HG02885 (cell line): ENCODE results near the gene AMH.

Experiments used
- ATAC-seq: cut with Tn5 transposase; IDR thresholded peaks from one replicate; pipeline ENCODE4 v1.9.1; 2021; ENCODE audit warnings: mild to moderate bottlenecking; ENCODE audit not compliant: unreplicated experiment, poor library complexity

Gene AMH

DNA sequence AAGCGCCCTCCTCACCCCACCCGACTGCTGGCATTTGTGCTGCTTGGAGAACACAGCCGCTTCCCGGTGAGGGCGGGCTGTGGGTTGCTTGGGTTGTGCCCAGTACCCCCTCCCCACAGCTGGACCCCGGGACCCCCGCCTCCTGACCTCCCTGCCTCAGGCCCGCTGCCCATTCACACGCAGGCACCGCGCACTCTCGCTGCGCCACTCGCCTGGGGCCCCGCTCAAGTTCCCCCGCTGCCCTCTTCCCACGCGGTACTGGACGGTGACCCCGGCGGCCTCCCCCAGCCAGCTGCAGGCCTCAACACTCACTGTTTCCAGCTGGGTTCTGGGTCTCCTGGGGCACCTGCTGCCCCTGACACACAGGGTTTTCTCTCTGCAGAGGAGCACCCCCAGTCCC lies 29.4 kb upstream of the AMH start:
- no peak for ATAC-seq

DNA sequence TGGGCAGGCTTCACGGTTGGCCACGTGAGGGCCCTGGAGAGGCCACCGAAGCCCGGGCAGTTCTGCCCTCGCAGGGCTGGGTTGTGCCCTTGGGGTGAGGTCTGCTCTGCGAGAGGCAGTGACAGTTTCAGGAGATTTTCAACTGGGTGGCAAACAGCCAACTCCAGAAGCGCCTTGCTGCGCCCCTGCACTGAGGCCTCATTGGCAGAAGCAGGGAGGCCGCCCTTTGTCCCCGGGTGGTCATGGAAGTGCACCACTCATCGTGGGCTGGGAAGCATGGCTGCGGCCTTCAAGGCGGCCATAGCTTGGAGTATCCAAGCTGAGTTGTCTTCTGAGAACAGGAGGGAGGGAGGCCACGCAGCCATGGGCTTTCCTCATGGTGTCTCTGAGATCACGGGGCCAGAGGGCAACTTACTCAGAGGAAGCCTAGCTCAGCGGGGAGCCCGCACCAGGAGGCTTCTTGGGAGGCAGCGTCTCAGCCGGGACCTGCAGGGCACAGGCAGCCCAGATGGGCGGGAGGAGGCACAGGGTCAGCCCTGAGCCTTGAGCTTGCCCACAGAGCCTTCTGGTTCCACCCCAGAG lies 27.8 kb upstream of the AMH start:
- no peak for ATAC-seq

DNA sequence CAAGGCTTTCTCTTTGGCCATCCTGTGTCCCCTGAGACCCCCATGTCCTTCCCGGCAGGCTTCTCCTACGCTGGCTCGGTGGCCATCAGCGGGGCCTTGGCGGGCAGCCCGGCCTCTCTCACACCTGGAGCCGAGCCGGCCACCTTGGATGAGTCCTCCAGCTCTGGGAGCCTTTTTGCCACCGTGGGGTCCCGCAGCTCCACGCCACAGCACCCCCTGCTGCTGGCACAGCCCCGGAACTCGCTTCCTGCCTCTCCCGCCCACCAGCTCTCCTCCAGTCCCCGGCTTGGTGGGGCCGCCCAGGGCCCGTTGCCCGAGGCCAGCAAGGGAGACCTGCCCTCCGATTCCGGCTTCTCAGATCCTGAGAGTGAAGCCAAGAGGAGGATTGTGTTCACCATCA lies 27.2 kb upstream of the AMH start:
- no peak for ATAC-seq

DNA sequence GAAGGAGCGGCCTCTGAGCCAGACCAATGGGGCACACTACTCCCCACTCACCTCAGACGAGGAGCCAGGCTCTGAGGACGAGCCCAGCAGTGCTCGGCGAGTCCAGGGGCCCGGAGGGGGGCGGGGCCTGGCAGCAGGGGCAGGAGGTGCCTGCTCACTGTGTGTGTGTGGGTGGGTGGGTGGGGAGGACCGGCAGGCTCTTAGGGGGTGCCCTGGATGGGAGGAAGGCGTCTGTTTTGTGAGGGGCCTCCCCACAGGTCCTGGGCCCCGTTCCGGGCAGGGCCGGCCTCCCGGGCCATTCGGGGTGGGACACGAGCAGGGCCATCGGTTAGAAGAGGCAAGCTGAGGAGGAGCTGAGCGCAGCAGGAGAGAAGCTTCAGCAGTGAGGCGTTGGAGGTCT lies 25.7 kb upstream of the AMH start:
- no peak for ATAC-seq

DNA sequence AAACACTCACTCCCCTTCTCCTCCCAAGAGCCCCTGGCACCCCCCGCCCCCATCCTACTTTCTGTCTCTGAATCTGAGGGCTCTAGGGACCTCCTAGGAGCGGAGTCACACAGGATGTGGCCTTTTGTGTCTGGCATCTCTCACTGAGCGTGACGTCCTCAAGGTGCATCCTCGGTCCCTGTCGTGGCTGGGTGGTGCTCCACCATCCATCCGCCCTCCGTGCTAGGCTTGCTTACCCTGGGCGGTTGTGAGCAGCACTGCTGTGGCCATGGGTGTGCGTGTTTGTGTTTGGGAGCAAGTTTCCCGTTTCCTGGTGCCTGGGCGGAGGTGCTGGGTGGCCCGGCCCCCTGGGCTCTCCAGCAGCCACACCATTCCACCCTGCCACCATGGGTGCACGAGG lies 25.2 kb upstream of the AMH start:
- ATAC-seq: no peak

DNA sequence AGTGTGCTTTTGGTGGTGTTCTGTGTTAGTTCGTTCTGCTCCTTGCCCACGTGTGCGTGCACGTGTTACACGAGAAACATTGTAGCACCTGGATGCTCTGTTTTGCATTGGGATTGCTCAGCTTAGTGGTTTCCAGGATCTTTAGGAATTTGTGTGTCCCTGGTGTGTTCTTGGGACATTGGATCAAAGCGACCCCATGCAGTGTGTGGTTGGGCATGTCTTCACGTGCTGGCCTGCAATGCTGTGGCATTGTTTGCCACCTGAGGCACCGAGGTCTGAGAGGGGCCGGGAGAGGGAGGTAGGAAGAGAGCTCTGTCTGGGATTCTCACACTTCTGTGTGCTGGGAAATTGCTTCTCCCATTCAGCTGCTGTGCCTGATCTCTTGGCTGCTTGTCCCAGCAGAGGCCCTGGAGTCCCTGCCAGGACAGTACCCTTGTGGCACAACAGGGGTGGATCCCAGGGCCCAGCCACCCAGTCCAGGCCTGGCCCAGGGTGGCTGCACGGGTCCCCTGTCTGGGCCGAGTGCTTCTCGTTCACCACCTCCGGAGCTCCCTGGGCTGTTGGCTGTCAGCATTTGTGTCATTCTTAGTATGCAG lies 24.3 kb upstream of the AMH start:
- no peak for ATAC-seq

DNA sequence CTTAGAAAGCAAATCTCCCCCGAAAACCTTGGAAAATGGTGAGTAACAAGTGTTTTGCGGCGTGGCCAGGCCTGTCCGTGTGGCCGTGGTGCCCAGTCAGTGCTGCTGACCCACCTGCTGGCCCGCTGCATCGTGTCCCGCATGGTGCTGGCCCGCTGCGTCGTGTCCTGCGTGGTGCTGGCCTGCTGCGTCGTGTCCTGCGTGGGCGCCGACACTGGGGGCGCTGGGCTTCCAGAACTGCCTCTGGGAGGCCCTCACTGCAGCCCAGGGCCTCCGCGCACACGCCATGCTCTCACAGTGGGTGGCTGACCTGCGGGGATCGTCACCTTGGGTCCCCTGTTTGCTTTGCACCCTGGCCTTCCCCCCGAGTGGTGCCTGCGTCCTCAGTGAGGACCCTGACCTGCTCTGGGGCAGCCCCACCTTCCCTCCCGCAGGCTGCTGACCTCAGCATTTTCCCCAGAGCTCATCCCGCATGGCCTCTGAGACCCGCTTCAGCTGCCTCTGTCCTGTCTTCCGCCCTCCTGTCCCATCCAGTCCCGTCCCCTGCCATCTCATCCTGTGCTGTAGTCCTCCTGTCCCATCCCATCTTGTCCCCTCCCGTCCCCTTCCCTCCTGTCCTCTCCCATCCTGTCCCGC lies 23.6 kb upstream of the AMH start:
- ATAC-seq: no peak

DNA sequence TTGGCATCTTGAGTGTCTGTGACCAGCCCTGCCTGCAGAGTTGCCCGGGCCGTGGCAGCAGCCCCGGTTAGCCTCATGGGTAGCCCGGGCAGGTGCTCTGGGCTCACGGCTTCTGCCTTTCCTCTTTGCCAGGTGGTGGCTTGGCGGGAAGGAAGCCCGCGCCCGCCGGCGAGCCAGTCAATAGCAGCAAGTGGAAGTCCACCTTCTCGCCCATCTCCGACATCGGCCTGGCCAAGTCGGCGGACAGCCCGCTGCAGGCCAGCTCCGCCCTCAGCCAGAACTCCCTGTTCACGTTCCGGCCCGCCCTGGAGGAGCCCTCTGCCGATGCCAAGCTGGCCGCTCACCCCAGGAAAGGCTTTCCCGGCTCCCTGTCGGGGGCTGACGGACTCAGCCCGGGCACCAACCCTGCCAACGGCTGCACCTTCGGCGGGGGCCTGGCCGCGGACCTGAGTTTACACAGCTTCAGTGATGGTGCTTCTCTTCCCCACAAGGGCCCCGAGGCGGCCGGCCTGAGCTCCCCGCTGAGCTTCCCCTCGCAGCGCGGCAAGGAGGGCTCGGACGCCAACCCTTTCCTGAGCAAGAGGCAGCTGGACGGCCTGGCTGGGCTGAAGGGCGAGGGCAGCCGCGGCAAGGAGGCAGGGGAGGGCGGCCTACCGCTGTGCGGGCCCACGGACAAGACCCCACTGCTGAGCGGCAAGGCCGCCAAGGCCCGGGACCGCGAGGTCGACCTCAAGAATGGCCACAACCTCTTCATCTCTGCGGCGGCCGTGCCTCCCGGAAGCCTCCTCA lies 22.9 kb upstream of the AMH start:
- no peak for ATAC-seq

DNA sequence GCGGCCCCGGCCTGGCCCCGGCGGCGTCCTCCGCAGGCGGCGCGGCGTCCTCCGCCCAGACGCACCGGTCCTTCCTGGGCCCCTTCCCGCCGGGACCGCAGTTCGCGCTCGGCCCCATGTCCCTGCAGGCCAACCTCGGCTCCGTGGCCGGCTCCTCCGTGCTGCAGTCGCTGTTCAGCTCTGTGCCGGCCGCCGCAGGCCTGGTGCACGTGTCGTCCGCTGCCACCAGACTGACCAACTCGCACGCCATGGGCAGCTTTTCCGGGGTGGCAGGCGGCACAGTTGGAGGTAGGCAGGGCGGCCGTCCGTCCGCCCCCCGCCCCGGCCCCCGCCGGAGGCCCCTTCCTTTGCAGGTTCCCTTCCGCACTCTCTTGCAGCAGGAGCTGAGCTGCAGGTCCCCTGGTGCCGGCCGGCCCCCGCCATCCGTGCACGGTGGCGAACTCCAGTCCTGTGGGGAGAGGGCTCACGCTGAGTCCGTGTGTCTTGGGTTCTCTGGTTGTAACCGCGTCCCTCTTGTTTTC lies 22.2 kb upstream of the AMH start:
- no peak for ATAC-seq

DNA sequence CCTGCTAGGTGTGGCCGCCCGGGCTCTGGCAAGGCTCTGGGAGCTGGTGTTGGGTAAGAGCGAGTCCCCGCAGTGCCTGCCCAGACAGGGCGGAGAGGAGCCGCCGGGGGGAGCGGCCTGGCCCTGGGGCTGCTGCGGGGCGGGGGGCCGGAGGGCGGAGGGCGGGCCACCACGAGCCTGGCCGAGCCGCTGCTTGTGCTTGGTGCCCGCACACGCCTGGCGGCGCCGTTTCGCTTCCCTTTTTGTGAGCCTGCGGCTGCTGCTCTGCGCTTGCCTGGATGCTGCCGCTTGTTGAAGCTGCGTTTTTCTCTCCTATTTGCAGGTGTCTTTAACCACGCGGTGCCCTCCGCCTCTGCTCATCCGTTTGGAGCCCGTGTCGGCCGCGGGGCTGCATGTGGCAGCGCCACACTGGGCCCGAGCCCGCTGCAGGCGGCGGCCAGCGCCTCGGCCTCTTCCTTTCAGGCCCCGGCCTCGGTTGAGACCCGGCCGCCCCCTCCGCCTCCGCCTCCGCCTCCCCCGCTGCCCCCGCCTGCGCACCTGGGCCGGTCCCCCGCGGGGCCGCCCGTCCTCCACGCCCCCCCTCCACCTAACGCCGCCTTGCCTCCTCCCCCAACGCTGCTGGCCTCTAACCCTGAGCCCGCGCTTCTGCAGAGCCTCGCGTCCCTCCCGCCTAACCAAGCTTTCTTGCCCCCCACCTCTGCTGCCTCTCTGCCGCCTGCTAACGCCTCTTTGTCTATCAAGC lies 21.5 kb upstream of the AMH start:
- peak; percentile 54 for ATAC-seq

DNA sequence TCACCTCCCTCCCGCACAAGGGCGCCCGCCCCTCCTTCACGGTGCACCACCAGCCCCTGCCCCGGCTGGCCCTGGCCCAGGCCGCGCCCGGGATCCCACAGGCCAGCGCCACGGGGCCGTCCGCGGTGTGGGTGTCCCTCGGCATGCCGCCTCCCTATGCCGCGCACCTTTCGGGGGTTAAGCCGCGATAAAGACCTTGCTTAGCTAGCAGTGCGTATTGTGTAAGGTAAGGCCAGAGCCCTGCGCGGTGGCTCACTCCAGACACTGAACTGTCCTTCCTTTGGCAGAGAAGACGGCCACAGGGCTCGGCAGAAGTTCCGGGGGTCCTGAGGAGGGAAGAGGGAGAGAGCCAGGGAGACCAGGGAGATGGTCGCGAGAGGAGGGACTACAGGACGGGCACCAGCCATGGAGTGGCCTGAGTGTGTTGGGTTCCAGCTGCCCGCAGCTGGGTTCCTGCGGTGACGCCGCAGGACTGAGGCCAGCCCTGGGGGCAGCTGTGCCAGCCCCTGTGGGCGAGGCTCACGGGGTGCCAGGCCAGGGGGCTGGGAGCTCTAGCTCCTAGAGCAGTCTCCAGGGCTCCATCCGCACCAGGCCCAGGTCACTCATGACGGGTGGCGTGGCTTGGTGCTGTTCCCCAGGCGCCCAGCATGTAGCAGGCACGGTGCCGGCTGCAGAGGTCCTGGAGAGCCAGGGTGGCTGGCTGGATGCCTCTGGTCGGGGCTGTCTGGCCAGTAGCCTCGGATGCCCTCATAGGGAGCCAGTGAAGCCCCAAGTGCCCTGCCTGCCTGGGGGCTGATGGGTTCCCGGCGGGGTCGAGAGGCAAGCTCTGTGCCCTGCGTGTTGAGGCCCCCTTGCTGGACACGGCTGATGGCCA lies 20.7 kb upstream of the AMH start:
- ATAC-seq: no peak

DNA sequence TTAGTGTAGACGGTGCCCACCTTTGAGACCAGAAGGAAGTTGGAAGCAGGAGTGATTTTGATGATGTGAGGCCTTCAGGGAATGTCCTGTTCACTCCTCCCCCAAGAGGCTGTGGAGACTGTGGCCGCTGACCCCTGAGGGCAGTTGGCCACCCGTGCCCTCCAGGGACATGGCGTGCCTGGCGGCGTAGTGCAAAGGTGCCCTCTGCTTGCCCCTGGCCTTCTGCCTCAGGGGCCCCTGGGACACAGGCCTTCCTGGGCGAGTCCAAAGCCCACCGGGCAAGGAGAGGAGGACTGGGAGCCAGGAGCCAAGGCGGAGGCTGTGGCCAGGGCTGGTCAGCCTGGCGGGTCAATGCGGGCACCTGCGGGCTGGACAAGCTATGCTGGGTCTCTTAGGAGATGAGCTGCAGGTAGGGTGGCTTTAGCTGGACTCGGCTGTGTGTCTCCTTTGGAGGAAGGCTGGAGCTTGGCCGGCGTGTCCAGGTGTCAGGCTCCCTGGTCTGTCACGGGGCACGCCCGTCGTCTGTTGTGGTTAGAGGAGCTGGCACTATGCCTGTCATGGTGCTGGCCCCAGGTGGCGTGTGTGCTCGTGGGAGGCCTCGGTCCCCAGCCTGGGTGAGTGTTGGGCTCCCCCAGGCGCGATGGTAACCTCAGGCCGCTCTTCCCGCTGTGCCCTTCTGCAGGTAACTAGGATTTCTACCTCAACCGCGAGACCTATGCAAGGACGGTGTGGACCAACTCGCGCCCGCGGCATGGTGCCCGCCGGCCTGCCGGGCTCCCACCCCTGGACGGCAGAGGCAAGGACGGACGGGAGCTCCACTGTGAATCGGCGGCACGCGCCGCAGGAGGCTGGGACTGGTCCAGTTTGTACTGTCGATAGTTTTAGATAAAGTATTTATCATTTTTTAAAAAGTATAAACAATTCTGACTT lies 19.8 kb upstream of the AMH start:
- ATAC-seq: no peak

DNA sequence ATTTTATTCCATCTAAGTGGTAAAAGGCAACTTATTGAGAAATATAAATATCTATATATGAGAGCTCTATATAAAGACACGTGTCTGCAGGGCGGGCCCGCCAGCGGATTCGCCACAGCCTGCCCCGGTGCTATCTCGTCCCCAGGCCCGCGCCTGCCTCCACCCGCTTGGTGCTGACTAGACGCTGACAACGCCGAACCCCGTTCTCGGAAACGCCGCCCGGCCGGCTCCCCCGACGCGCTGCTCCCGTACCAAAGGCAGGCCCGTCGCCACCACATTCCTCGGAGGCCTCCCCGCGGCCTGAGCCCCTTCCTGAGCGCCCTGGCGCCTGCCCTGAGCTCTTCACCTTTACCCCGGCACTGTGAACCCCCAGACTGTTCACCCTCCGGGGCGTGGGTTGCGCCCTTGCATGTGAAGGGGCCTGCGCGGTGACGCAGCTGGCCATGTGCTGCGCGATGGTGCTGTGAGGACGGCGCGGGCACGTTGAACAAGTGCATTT lies 19.0 kb upstream of the AMH start:
- ATAC-seq: no peak

DNA sequence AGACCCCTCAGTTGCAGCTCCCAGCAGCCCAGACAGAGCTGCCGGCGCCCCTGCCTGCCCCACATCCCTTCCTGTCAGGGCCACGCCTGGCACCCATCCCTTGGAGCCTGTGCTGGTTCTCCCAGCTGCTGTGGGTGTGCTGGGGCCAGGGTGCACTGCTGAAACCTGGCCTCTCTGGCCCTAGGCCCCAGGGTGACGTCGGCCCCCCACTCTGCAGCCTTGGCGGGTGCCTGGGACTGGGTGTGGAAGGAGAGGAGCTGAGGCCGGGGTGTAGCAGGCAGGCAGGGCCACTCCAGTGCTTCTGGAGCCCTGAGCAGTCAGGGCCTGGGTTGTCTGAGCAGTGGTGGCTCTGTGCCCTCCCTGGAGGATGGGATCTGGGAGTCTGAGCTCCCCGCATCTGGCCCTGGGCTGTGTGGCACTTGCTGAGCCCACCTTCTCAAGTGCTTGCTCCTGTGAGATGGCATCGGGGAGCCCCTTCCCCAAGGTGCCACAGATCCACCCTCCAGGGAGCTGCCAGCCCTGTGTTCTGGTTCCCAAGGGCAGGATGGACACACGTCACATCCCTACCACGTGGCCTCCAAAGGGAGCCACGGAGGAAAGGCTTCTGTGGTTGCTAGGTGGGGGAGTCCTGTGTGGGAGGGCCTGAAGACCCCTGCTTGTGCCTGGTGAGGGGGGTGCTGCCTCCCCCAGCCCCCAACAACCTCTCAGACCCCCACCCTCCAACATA lies 18.2 kb upstream of the AMH start:
- no peak for ATAC-seq

DNA sequence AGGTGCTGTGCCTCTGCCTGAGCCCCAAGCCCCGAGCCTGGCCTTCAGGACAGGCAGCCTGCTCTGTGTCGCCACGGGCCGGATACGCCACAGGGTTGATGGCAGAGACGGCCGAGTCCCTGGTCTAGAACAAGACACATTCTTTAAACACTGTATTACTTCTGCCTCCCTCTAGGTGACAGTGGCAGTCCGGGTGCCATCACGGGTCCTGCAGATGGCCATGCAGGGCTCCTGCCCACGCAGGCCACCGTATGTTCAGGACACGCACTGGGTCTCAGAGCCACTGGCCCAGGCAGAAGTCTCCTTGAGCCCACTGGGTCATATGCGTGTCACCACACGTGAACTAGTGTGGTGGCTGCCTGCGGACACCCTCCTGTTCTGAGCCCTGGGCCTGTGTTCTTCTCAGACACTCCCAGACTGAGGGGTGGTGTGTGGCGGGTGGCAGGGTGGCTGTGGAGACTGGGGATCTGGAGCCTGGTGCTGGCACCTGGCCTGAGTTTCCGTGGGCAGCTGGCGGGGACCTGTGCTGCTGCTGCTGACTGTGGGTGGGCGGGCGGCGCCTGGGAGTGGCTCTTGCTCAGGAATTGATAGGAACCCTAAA lies 17.4 kb upstream of the AMH start:
- no peak for ATAC-seq

DNA sequence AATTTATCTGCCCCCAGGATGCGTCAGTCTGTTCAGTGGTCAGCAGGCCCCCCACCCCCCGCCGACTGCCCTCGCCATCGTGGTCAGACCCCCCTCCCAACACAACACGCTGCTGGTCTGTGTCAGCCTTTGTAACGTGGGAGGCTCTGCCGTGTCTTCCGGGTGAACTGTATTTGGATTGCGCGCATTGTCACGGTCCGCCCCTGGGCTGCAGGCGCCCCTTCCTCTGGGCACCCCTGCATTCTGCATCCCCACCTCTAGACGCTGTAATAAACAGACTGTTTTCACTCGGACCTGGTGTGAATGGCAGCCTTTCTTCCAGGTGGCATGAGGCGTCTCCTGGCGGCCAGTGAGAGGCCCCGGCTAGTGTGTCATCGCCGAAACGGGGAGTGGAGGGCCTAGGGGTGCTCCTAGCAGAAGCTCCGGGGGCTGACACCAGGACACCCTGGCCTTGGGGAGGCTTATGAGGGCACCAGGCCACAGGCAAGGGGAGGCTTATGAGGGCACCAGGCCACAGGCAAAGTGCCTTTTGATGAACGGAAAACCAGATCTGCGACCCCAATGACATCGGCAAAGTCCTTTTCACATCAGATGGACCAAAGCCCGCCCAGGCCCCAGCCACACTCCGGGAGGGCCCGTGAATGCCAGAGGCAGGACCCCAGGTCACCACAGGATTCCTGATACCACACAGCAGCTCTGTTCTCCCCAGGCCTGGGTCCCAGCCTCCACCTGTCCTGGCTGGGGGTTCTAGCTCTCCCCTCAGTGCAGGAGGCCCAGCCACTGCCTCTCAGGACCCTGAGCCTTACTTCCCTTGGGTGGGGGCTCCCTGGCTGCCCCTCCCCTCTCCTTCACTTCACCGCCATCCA lies 16.6 kb upstream of the AMH start:
- ATAC-seq: no peak
